NCI-H1930 (cell line): ENCODE data around the gene AMPD2.
"Not testable (repeated sequence)": the region's sequence is repeated elsewhere in the genome, so short reads cannot be mapped to it uniquely, and the experiment has no call there.

Source experiments
- DNase-seq, 2 experiments: peaks; one replicate each; lab custom pipeline; 2025; lab: John Stamatoyannopoulos, UW

AMPD2 gene

DNA sequence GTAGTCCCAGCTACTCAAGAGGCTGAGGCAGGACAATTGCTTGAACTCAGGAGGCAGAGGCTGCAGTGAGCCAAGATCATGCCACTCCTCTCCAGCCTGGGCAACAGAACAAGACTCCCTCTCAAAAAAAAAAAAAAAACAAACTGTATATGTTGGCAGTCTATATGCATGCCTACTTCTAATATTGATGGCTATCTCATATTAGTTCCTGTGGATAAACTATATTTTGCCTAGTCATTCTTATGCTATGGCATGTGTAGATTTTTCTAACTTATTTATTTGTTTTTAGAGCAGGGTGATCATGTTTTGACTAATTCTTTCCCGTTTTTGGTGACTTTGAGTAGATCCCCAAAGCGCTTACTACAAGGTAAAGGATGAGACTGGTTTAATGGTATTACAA is 59.0 kb downstream of the AMPD2 start:
- DNase-seq = not testable (repeated sequence)
